ENCODE results near the gene EIF3K. TPM values are rescaled to one million over a fixed set of nuclear protein-coding genes. Genes with fewer than 3 reads are reported as not detected.

Gene EIF3K
- total and polyA plus RNA-seq, 2 of the 13 experiments (the other 11 are each of a cell fraction or from before 2014, with no cell fraction given) = 179 to 258 TPM

- TF ChIP-seq GABPB1 (CRISPR knock-in tag; IDR thresholded peaks at IDR 0.05) = no peak
- 0 out of 2 replicates have a peak, but pooled peaks have one; percentile 39 for TF ChIP-seq SRY (CRISPR knock-in tag; IDR thresholded peaks at IDR 0.05)
Observed at GRCh38 chr19:38684862-38685665, 66.1 kb downstream of the EIF3K start (continued).

GRCh38 chr19:38685666-38686529 is 66.9 kb downstream of the EIF3K start:
- BruUV-seq (replicated peaks) = TSS peak; percentile 59
- Histone ChIP-seq H3K9me3 (ENCODE audit: low read length) (no peaks in the 10 kb centered on the region), H3K36me3 (replicated peaks in 1 of 2; ENCODE audit: control insufficient read depth in 1 of 2, insufficient read depth in 2 of 2, low read length in 2 of 2) (peaks cover 10 to 15% of the 10 kb centered on the region in 2 experiments; a peak in 4 of 5 replicates), H3K9ac (ENCODE audit: insufficient read depth, low read depth, low read length) (peak overlapping the region; percentile 67), H3K27ac (ENCODE audit: extremely low read length, insufficient read depth, low read length) (peak overlapping the region; percentile 85), H3K4me1 (ENCODE audit: insufficient read depth, low read length) (peaks cover 100% of the 10 kb centered on the region), H3K27me3 (ENCODE audit: control insufficient read depth in 1 of 2, insufficient read depth in 2 of 2, low read length in 2 of 2) (no peaks in the 10 kb centered on the region), H3K4me3 (replicated peaks in 1 of 3; ENCODE audit: insufficient read depth in 1 of 3, low read depth in 2 of 3, low read length in 3 of 3) (peak overlapping the region in 1 of 3 experiments; percentile 49; a peak in 2 of 6 replicates), H3K79me2 (ENCODE audit: insufficient read depth, low read length) (peaks cover 100% of the 10 kb centered on the region), H3K4me2 (ENCODE audit: low read depth, low read length) (peak overlapping the region; percentile 68), H2AFZ (ENCODE audit: low read length) (no peak overlapping the region), H4K20me1 (ENCODE audit: insufficient read depth, low read length) (peaks cover 3% of the 10 kb centered on the region; the same call in 1 of the 2 replicates)
- CTCF ChIA-PET (ENCODE audit: low intra/inter-chr PET ratio, low total read pairs) = interaction anchor here (1.2 kb wide), 1 partner anchor 51 kb away, joined by 3 read pairs; no protein-coding TSS in a partner anchor
- FAIRE-seq = peak; percentile 81
- peak; percentile 58 for ATAC-seq
- in situ Hi-C loops (cut with HindIII; ENCODE audit: extremely low pct_ligation_motif_present, low pct_unique_long_range_greater_than_20kb) (no loop called here), intact Hi-C loops (cut with micrococcal nuclease; ENCODE audit: unreplicated experiment) (loop anchor here (5.0 kb wide), 1 partner anchor 34 kb away; no protein-coding TSS in a partner anchor)
- WGBS (ENCODE audit: low lambda C conversion rate) = 8% methylated on average over 10 of the region's 10 CpGs
- DNase-seq (ENCODE audit: low spot score) = peak; percentile 65
- POLR2A ChIA-PET = interaction anchor here (0.6 to 3.4 kb wide), 12 partner anchors 10 to 44 kb away, joined by 3 to 51 read pairs (median 4); partner anchors contain the start of gene ACTN4
- TF ChIP-seq ZNF7 (CRISPR knock-in tag; IDR thresholded peaks at IDR 0.05) (no peak), DNMT1 (CRISPR knock-in tag; IDR thresholded peaks at IDR 0.05) (no peak), ZNF446 (CRISPR knock-in tag; IDR thresholded peaks at IDR 0.05) (no peak), ZFAT (CRISPR knock-in tag; conservative IDR thresholded peaks at IDR 0.05) (no peak), ARID2 (CRISPR knock-in tag; IDR thresholded peaks at IDR 0.05; ENCODE audit: borderline replicate concordance) (no peak), ZNF670 (CRISPR knock-in tag; IDR thresholded peaks at IDR 0.05; ENCODE audit: borderline replicate concordance) (no peak), SIX1 (CRISPR knock-in tag; IDR thresholded peaks at IDR 0.05; ENCODE audit: borderline replicate concordance) (peak; percentile 93)
- TF ChIP-seq, protein P1, sequence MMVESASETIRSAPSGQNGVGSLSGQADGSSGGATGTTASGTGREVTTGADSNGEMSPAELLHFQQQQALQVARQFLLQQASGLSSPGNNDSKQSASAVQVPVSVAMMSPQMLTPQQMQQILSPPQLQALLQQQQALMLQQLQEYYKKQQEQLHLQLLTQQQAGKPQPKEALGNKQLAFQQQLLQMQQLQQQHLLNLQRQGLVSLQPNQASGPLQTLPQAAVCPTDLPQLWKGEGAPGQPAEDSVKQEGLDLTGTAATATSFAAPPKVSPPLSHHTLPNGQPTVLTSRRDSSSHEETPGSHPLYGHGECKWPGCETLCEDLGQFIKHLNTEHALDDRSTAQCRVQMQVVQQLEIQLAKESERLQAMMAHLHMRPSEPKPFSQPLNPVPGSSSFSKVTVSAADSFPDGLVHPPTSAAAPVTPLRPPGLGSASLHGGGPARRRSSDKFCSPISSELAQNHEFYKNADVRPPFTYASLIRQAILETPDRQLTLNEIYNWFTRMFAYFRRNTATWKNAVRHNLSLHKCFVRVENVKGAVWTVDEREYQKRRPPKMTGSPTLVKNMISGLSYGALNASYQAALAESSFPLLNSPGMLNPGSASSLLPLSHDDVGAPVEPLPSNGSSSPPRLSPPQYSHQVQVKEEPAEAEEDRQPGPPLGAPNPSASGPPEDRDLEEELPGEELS (CRISPR knock-in tag; IDR thresholded peaks at IDR 0.05) = 0 out of 2 replicates have a peak, but pooled peaks have one; percentile 28
- TF ChIP-seq, protein P2, sequence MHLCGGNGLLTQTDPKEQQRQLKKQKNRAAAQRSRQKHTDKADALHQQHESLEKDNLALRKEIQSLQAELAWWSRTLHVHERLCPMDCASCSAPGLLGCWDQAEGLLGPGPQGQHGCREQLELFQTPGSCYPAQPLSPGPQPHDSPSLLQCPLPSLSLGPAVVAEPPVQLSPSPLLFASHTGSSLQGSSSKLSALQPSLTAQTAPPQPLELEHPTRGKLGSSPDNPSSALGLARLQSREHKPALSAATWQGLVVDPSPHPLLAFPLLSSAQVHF (CRISPR knock-in tag; IDR thresholded peaks at IDR 0.05) = no peak
- TF ChIP-seq, protein P3, sequence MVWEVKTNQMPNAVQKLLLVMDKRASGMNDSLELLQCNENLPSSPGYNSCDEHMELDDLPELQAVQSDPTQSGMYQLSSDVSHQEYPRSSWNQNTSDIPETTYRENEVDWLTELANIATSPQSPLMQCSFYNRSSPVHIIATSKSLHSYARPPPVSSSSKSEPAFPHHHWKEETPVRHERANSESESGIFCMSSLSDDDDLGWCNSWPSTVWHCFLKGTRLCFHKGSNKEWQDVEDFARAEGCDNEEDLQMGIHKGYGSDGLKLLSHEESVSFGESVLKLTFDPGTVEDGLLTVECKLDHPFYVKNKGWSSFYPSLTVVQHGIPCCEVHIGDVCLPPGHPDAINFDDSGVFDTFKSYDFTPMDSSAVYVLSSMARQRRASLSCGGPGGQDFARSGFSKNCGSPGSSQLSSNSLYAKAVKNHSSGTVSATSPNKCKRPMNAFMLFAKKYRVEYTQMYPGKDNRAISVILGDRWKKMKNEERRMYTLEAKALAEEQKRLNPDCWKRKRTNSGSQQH (CRISPR knock-in tag; IDR thresholded peaks at IDR 0.05; ENCODE audit: low read depth) = 0 out of 2 replicates have a peak, but pooled peaks have one; percentile 37

Data from HepG2 (cell line).